M059J (cell line): ENCODE results near the gene ACAA2. TPM values are rescaled to one million over a fixed set of nuclear protein-coding genes. Genes with fewer than 3 reads are reported as not detected.
"Not testable (repeated sequence)": the region's sequence is repeated elsewhere in the genome, so short reads cannot be mapped to it uniquely, and the experiment has no call there.

Experiments used
- DNase-seq: peaks from one replicate; pipeline ENCODE4 v3.0.0-alpha.2; 2012; ENCODE audit warnings: low read depth
- total RNA-seq: library from RNA; depleted of rRNA; stranded (reverse); fragments of >200 nt; shearing (Covaris generic); gene quantifications from 2 replicates; pipeline ENCODE4 v1.2.3, GENCODE V29; 2014

The ACAA2 gene
- total RNA-seq, 1 experiment from 2014 or later, result 59.3 TPM

DNA sequence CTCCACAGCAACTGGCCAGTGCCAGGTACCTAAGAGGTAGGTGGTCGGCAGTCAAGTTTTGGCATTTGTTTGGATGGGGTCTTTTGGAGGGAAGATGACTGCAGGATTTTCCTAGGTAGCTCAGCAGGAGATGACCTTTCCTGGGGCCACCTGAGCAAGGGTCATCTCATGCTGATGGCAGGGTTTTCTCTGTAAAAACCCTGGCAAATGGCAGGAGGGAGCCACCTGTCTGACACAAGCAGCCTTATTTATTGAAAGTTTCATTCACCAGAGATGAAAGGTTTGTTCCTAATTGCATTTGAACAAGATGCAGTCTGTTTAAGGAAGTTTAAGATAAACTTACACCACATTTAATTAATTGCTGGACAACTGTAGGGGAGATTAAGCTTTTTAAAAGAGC lies 31.6 kb upstream of the ACAA2 start:
- no peak for DNase-seq

DNA sequence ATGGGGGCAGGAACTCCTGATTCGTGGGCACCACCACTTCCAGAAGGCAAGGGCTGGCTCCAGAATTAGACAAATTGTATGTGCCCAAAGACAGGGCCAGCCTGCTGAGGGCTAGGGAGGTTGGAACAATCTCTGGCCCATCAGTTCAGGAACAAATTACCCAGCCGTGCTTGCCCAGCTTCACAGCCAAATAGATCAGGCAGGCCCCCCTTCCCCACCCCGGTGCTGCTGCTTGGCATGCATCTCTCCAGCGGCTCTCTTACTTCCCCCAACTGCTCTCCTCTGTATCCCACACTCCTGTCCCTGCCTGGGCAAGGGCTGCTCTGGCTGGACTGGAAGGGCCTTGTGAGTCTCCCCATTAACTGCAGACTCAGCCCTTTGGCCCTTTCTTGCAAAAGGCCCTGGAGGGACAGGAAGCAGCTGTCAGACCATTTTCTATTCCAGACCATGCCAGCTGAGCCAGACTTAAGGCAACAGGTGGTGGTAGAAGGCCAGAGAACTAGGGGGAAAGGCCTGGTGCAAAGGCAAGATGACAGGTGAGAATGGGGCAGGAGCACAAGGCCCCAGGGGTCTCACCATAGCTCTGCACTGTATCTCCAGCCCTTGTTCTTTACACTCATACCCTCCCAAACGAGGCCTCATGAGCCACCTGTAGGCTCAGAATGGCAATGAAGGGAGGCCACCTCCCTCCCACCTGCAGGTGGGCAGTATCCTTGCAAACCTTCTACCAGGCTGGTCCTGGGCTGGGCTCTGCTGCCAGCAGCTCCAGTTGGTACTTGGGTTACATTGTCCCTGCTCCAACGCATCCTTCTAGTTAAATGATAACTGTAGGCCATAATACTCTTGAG lies 30.7 kb upstream of the ACAA2 start:
- no peak for DNase-seq

DNA sequence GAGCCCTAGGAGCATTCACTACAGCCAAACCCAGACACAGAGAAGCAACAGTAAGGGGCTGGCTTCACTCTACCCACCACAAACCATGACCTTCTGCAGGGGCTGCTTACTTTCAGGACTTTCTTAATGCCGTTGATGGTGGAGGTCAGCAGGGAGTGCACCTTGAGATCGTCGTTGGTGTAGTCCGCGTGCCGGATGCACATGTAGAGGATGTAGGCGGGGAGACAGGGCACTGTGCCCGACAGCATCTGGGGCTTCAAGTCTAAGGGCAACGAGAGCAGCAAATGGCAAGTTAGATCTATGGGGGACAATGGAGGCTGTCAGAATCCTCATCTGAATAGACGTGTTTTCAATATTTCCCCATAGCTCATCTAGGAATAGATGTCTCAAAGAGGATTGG lies 29.8 kb upstream of the ACAA2 start:
- DNase-seq, result no peak

DNA sequence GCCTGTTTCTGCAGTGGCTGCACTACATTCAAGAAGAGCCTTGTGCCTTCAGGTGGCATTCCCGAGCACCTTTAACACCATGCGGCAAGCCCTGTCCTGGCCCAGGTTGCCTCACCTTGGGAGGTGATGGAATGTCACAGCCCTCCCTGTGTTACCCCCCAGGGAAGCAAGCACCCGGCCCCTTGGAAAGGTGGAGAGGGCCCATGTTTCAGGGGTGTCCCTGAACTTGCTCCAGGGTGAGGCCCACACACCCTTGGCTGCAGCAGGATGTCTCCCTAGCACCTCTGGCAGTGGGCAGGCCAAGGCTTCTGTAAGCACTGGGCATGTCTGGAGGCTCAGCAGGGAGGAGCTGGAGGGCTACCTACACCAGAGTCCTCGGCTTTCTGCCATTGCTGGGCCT lies 29.3 kb upstream of the ACAA2 start:
- no peak for DNase-seq

DNA sequence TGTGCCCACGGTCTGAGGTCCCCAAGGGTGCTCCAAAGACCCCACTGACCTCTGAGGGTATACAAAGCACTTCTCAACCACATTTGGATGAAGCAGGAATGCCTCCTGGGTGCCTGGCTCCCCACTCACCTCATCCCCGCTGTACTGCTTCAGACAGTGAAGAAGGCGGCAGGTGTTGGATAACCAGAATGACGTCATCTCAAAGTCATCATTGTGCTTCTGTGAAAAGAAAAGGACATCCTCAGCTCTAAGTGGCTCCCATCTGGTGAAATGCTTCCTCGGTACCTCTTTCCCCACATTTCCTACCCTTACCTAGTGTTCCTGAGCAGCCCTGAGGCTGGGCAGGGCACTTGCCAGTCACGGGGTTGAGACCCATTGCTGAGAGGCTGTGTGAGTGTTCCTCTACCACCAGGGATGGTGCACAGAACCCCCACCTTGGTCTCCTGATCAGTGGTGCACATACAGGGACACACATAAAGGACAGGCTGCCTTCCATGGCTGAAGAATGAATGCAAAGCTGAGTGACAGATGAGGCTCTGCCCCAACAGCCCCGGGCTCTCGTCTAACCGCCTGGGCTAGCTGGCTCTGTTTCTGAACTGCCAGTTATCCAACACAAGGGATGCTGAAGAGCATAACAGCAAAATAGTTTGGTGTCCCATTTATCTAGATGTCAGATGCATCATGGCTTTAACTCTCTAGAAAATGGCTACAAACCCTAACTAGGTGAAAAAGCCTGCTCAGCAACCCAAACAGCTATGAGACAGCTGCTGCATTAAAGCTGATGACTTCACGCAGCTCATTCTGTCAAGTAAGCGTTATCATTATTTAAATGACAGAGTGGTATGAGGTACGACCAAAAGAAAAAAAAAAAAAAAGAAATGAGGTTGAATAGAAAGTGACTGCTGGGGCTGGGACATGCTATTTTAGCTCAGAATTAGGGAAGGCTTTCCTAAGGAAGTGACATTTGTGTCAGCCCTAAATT lies 28.2 kb upstream of the ACAA2 start:
- DNase-seq, result no peak

DNA sequence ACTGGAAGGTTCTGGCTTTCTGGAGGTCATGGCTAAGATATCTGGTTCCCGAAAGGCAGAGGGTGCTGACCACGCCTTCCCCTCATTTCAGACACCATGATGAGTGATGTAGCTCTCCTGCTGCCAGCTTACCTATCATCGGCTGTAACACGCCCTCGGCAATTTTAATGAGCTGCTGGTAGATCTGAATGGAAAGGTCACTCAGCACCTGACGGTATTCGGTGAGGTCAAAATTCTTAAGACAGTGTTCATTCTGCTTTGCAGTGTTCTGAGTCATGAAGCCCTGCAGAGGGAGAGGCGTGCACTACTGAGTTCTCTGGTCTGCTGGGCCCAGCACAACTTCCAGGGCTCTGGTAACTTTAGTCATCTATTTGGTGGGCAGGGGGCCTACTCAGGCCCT lies 25.7 kb upstream of the ACAA2 start:
- peak; percentile 92 for DNase-seq

DNA sequence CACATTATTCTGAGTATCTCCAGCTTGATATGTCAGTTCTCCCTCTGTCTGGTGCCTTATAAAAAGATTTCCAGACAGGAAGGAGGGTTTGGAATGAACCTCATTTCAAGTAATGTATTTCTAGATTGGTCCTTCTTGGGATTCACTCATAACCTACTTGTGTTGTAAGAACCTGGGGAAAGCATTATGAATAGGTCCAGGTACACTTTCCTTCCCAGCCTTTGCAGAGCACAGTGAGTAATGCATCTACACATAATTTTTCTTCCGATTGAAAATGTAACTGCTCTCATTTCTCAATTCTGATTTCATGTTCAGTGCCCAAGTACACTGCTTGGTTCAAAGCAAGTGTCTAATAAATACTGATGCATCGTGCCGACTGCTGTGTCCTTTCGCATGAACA lies 25.0 kb upstream of the ACAA2 start:
- DNase-seq, result no peak

DNA sequence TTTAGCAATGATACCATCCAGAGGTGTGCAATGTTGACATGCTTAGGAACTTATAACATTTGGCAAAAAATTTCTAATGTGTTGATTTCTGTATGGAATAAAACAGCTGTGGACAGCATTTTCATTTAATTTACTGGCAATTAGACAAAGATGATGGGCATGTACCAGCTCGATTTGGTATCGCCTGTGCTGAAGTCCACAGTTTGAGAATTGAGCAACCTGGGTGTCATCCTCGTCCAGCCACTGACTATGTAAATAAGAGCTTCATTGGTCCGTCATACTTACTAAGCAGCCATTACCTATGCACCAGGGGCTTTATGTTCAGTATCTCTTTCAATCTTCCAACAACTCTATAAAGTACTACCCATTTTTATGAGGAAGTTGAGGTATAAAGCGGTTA lies 24.6 kb upstream of the ACAA2 start:
- no peak for DNase-seq

DNA sequence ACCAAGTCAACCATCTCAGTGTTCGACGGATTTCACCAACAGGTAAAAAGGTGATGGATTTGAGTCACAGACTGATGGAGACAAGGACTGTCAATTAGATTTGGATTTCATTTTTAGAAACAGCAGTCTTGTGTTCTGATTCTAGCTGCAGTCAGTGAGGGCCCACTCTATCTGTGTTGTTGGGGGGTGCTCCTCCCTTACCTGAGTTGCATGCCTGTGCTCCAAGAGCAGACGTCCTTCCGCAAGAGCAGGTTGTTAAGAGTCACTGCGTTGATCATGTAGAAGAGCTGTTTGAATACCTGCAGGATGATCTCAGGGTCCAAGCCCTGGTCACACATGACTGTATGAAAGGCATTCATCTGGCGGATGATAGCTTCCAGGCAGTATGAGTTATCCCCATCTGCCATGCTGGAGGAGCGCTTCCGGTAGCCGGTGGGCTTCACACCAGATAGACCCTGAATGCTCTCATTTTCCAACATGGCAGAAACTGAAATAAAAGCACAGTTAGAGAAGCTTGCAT lies 24.0 kb upstream of the ACAA2 start:
- not testable (repeated sequence) for DNase-seq

DNA sequence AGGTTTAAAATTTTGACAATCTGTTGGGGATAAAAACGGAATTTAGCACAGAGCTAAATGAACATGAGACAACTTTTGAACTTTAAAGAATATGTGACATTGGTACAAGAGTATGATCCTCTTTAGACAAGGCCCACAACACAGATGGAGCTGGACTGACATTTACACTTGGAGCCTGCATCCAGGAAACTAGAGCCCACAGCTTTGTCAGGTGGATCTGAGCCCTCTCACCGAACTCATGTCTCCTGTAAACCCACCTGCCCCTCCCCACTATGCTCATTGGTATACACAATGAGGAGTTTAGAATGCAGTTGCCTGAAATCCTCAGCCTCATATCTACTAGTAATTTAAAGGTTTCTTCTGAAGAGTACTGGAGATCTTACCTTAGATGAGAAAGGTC lies 22.1 kb upstream of the ACAA2 start:
- DNase-seq, result no peak

DNA sequence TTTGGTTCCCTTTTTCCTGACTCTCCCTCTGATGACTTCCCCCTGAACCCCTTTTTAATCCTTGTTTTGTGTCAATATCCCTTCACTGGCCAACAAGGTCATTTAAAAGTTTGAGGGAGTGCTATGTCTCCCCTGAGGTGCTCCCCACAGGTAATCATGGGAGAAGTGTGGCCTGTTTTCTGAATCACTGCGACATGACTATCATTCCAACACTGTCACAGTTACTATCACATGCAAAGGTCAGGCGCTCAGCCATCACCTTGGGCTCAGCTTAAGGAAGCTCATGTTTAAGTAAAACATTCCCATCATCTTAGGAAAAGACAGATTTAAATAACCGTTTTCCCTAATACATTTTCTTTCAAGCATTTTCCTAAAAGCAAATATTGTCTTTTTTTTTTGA lies 20.9 kb upstream of the ACAA2 start:
- DNase-seq, result peak; percentile 23

DNA sequence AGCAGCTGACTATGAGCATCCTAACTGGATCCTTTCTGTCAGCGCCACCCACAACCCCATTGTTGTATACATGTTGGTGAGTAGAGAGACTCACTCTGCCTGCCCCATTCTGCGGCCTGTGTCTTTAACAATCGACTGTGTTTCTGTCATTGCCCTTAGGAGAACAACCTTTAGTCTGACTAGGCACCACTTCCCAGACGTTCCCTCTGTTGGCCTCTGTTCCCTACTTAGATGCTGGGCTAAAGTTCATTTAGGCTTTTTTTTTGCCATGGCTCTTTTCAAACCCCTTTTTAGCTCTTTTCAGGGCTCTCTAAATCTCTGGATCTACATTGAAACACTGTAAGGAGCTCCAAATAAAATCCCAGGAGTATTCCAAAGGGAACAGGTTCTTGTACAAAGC lies 20.5 kb upstream of the ACAA2 start:
- DNase-seq, result no peak

DNA sequence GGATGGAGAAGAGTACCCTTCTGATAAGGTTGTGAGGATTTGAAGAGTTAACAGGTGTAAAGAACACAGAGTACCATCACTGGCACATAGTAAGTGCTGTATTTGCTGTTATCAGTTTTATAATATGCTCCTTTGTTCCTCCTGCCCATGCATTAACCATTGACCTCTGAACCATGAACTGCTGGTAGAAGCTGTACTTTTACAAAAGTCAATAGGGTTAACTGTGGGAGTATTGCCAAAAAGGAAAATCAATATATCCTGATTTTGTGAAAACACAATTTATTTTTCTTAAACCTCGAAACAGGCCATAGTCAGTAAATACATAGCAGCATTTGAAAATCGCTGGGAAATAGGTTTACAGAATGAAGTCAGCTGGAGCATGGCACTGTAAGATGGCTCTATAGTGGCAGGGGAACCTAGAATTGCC lies 18.9 kb upstream of the ACAA2 start:
- DNase-seq, result no peak

DNA sequence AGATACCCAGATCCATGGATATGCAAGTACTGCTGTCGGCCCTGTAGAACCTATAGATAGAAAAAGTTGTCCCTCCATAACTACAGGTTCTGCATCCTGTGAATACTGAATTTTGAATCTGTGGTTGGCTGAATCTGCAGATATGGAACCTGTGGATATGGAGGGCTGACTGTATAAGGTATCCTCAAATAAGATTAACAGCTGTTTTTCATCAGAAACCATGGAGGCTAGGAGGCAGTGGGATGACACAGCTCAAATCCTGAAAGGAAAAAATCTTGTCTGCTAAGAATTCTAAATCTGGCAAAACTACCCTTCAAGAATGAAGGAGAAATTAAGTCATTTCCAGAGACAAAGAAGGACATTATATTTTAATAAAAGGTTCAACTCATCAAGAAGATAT lies 14.7 kb upstream of the ACAA2 start:
- no peak for DNase-seq

DNA sequence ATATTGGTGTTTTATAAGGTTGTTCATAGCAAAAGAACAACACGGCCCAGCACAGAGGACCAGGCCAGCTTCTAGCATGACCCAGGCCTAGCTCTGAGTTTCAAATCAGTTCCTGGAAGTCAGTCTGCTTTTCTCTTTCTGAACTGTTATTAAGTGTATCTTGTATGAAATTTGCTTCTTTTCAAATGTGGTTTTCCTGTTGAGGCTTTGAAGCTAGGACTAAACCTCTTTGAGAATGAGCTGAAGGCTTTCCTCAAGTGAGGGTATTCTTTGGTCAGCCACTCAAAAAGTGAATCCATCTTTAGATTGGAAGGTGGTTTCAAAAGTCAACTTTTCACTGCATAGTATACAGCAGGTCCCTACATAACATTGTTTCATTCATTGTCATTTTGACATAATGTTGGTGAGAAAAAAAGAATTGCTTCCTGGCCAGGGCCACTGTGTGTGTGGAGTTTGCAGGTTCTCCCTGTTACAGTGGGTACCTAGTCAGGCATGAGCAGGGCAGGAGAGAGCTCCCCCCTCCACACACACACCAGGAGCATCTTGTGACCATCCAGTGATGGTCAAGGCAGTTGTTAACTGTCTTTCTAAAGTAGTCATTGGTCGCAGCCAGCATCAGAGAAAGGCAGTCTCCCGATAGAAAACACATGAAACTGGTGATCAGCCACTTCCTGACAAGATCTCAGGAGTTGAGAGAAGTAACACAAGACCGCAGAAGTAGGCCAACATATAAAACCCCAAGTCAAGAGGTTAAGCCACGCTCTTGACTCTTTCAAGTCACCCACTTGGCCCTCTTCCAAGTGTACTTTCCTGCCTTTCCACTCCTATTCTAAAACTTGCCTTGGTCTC lies 6.7 kb upstream of the ACAA2 start:
- DNase-seq, result peak; percentile 53

DNA sequence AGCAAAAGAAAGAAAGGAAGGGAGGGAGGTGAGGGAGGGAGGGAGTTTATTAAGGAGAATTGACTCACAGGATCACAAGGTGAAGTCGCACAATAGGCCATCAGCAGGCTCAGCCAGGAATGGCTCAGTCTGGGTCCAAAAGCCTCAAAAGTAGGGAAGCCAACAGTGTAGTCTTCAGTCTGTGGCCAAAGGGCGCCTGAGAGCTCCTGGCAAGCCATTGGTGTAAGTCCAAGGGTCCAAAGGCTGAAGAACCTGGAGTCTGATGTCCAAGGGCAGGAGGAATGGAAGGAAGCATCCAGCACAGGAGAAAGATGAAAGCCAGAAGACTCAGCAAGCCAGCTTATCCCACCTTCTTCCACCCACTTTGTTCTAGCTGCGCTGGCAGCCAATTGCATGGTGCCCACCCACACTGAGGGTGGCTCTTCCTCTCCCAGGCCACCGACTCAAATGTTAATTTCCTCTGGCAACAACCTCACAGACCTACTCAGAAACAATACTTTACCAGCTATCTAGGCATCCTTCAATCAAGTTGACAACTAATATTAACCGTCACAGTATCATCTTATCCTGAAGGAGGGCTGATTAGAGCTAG lies 5.8 kb upstream of the ACAA2 start:
- DNase-seq, result no peak

DNA sequence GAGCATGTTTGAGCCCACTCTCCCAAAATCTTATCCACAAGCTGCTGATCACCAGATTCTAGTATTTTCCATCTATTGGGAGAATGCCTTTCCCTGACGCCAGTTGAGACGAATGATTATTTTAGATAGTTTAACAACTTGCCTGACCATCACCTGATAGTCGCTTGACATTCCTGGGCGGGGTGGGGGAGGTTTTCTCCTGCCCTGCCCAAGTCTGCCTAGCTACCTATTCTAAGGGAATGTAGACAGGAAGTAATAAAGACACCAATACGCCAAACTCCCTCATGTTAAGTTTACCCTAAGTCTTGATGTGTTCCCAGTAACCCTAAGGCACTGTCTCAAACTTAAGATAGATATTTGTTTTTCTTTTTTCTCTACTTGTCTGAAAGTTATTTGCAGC lies 4.6 kb upstream of the ACAA2 start:
- DNase-seq, result no peak

DNA sequence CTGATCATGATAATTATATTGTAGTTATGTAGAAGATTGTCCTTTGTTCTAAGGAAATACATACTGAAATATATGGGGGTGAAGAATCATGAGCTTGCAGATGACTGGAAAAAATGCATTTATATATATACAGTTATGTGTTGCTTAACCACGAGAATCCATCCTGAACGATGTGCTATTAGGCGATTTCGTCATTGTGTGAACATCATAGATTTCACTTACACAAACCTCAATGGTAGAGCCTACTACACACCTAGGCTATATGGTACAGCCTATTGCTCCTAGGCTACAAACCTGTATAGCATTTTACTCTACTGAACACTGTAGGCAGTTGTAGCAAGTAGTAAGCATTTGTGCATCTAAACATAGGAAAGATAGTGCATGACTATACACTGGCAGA lies 2.6 kb upstream of the ACAA2 start:
- DNase-seq, result no peak

DNA sequence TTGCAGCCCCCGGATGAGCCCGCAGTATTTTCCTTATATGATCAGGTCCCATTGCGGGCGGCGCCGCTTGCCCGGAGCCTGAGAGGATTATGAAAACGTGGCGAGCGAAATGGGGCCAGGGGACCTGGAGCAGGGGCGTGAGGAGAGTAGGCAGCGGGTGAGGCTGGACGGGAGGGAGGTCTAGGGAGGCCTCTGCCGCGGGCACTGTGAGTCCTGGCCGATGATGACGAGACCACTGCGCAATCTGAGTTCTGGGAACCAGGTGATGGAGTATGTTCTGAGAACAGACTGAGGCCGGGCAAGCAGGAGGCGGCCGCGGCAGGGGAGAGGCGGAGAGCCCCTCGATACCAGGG lies 790 bp upstream of the ACAA2 start:
- peak; percentile 61 for DNase-seq

DNA sequence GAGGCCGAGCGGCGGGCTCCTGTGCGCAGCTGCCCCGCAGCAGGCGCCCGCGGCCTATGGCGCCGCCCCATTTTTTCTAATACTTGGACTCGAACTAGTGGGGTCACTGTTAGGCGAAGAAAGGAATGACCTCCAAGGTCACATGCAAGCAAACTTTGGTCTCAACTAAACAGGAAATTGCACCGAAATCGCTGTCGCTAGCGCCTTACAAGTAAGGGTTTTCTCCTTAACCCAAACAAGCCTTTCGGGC lies 339 bp downstream of the ACAA2 start:
- DNase-seq, result peak; percentile 47

DNA sequence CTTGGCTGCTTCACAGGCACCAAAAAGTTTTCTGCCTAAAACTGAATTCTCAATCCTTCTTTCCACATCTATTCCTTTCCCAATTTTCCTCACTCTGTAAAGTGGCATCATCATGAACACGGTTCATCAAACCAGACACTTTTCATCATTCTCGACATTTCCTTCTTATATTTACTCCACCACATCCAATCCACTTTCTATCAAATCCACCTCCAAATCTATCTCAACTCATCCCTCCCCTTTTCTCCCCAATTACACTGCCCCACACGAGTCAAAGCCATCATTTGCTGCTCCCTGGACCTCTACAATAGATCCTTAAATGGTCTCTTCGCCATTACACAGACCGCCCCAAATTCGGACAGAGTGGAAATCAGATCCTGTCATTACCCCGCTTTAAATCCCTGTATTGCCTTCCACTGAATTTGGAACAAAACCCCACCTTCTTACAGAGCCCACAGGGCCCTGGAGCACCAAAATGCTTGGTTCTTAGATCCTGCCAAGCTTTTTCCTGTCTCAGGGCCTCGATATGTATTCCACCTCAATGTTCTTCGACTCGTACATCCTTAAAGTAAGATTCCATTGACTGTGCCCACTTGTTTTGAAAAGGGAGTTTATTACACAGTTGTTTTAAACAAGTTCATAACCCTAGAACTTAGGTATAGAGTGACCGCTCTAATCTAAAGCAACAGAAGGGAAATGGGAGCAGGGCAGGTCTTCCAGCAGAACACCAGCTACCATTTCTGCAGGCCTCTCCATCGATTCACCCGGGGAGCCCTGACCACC lies 856 bp downstream of the ACAA2 start:
- no peak for DNase-seq
